GM23338 (cell line): ENCODE data around the gene TM7SF2. TPM values are rescaled to one million over a fixed set of nuclear protein-coding genes. Genes with fewer than 3 reads are reported as not detected.

Experiments
- ATAC-seq: fragments of 200-7000 bp; cut with Tn5 transposase; 3 replicates; pipeline ENCODE4 v1.9.1; 2020
- DNase-seq: peaks from one replicate; pipeline ENCODE4 v3.0.0-alpha.2; 2015; ENCODE audit warnings: low spot score
- H2AFZ ChIP-seq: fragments of 200-600 bp; sonication (generic); 2 replicates; pipeline ENCODE4 v1.8.0; 2016; ENCODE audit warnings: antibody characterized with exemption, mild to moderate bottlenecking, moderate library complexity
- H3F3A ChIP-seq: fragments of 200-600 bp; sonication (generic); replicated peaks from 2 replicates; pipeline ENCODE4 v1.8.0; 2017; ENCODE audit warnings: antibody characterized with exemption, mixed run types, low read depth
- H3K27ac ChIP-seq: fragments of 200-600 bp; sonication (generic); 2 replicates; pipeline ENCODE4 v1.6.1; 2016; ENCODE audit warnings: low read depth
- H3K27me3 ChIP-seq: fragments of 200-600 bp; sonication (generic); 2 replicates; pipeline ENCODE4 v1.8.0; 2016; ENCODE audit warnings: mild to moderate bottlenecking, mixed run types, moderate library complexity; ENCODE audit not compliant: insufficient read depth
- H3K36me3 ChIP-seq: fragments of 200-600 bp; sonication (generic); 2 replicates; pipeline ENCODE4 v1.8.0; 2016; ENCODE audit warnings: mild to moderate bottlenecking; ENCODE audit not compliant: insufficient read depth
- H3K4me1 ChIP-seq: fragments of 200-600 bp; sonication (generic); 2 replicates; pipeline ENCODE4 v1.8.0; 2016; ENCODE audit warnings: mild to moderate bottlenecking, moderate library complexity; ENCODE audit not compliant: insufficient read depth
- H3K4me2 ChIP-seq: fragments of 200-600 bp; sonication (generic); 2 replicates; pipeline ENCODE4 v1.7.1; 2017; ENCODE audit warnings: mixed run types
- H3K4me3 ChIP-seq: fragments of 200-600 bp; sonication (generic); 2 replicates; pipeline ENCODE4 v1.6.1; 2016; ENCODE audit warnings: mixed run types
- H3K79me2 ChIP-seq: fragments of 200-600 bp; sonication (generic); replicated peaks from 2 replicates; pipeline ENCODE4 v1.8.0; 2017; ENCODE audit warnings: mild to moderate bottlenecking; ENCODE audit not compliant: insufficient read depth
- H3K9me2 ChIP-seq: fragments of 200-600 bp; sonication (generic); 2 replicates; pipeline ENCODE4 v1.8.0; 2017; ENCODE audit not compliant: insufficient read depth
- H4K20me1 ChIP-seq: fragments of 200-600 bp; sonication (generic); replicated peaks from 2 replicates; pipeline ENCODE4 v1.8.0; 2017; ENCODE audit warnings: mild to moderate bottlenecking; ENCODE audit not compliant: insufficient read depth
- H3K27ac Mint-ChIP-seq: 2 replicates; pipeline ENCODE4 v1.8.0; 2020; ENCODE audit warnings: inconsistent platforms, mild to moderate bottlenecking, moderate library complexity, mixed read lengths
- H3K27me3 Mint-ChIP-seq: 3 replicates; pipeline ENCODE4 v1.8.0; 2022; ENCODE audit warnings: low read depth, mild to moderate bottlenecking, moderate library complexity, mixed read lengths, inconsistent platforms; ENCODE audit not compliant: insufficient read depth, poor library complexity
- H3K36me3 Mint-ChIP-seq: 3 replicates; pipeline ENCODE4 v1.8.0; 2021; ENCODE audit warnings: low read depth, mild to moderate bottlenecking, inconsistent platforms, moderate library complexity, mixed read lengths
- H3K4me1 Mint-ChIP-seq: 3 replicates; pipeline ENCODE4 v1.8.0; 2020; ENCODE audit warnings: mild to moderate bottlenecking, inconsistent platforms, mixed read lengths
- H3K4me3 Mint-ChIP-seq: 3 replicates; pipeline ENCODE4 v1.8.0; 2021; ENCODE audit warnings: moderate library complexity, mild to moderate bottlenecking, inconsistent platforms, mixed read lengths
- H3K9me3 Mint-ChIP-seq: 3 replicates; pipeline ENCODE4 v1.8.0; 2020; ENCODE audit warnings: moderate library complexity, mild to moderate bottlenecking, inconsistent platforms, mixed read lengths
- ETS1 ChIP-seq: IDR thresholded peaks from 2 replicates; pipeline ENCODE4 v1.6.1; 2016; ENCODE audit warnings: antibody characterized with exemption
- EZH2phosphoT487 ChIP-seq: fragments of 200-600 bp; sonication (generic); IDR thresholded peaks from one replicate; pipeline ENCODE4 v1.8.1; 2018; ENCODE audit warnings: antibody characterized with exemption; ENCODE audit not compliant: unreplicated experiment
- JUNB ChIP-seq: IDR thresholded peaks from one replicate; pipeline ENCODE4 v1.6.1; 2016; ENCODE audit warnings: antibody characterized with exemption; ENCODE audit not compliant: unreplicated experiment
- POLR2AphosphoS5 ChIP-seq: IDR thresholded peaks from 2 replicates; pipeline ENCODE4 v1.6.1; 2016; ENCODE audit warnings: antibody characterized with exemption, low read depth
- REST ChIP-seq: IDR thresholded peaks from one replicate; pipeline ENCODE4 v1.6.1; 2018; ENCODE audit warnings: antibody characterized with exemption; ENCODE audit not compliant: unreplicated experiment
- ZNF114 ChIP-seq: fragments of 250-450 bp; sonication (Bioruptor Pico); IDR thresholded peaks from 2 replicates; pipeline ENCODE4 v1.5.0; 2020; ENCODE audit warnings: mild to moderate bottlenecking, moderate library complexity
- ZNF331 ChIP-seq: fragments of 250-450 bp; sonication (Bioruptor Pico); IDR thresholded peaks from 2 replicates; pipeline ENCODE4 v1.5.0; 2020; ENCODE audit warnings: low read depth, mild to moderate bottlenecking, moderate library complexity
- ZNF462 ChIP-seq: fragments of 250-450 bp; sonication (Bioruptor Pico); IDR thresholded peaks from 2 replicates; pipeline ENCODE4 v1.5.0; 2020; ENCODE audit warnings: mild to moderate bottlenecking, moderate library complexity
- polyA plus RNA-seq: library from polyadenylated mRNA; unstranded; fragments of >200 nt; fragmentation: Nextera tagmentation; extraction: Ambion mirVana; gene quantifications from 2 replicates; pipeline ENCODE4 v1.2.1, GENCODE V29; 2016
- total RNA-seq: library from RNA; depleted of rRNA; stranded (reverse); fragments of >200 nt; shearing (Covaris generic); gene quantifications from 2 replicates; pipeline ENCODE4 v1.2.3, GENCODE V29; 2014

The TM7SF2 gene
- total and polyA plus RNA-seq, 2 experiments from 2014 or later, result 43.5 to 82.3 TPM

GRCh38 chr11:65113839-65114238 lies 2.2 kb downstream of the TM7SF2 start:
- DNase-seq, result no peak
- Histone ChIP-seq H3K4me3 (peak overlapping the region; percentile 99; the same call in 1 of the 2 replicates), H3K27ac (no peak overlapping the region), H3K36me3 (no peaks in the 10 kb centered on the region), H3K4me1 (peaks cover 13% of the 10 kb centered on the region), H4K20me1 (peaks cover 5% of the 10 kb centered on the region; the same call in 1 of the 2 replicates), H3K4me2 (peak overlapping the region; percentile 99; the same call in 1 of the 2 replicates), H3K79me2 (peaks cover 8% of the 10 kb centered on the region; the same call in 1 of the 2 replicates), H3K9me2 (no peaks in the 10 kb centered on the region), H2AFZ (no peak overlapping the region), H3K27me3 (no peaks in the 10 kb centered on the region), H3F3A (peaks cover 23% of the 10 kb centered on the region)
- Mint-ChIP-seq H3K27ac (no peak overlapping the region), H3K4me1 (peaks cover 33% of the 10 kb centered on the region), H3K36me3 (peaks cover 35% of the 10 kb centered on the region), H3K27me3 (peaks cover 52% of the 10 kb centered on the region), H3K4me3 (peak overlapping the region; percentile 96), H3K9me3 (peaks cover 2% of the 10 kb centered on the region; the same call in 2 of the 3 replicates)
- no peak for ATAC-seq
- TF ChIP-seq ETS1 (no peak), ZNF114 (CRISPR knock-in tag) (no peak), JUNB (no peak), ZNF331 (CRISPR knock-in tag) (no peak), POLR2AphosphoS5 (no peak), EZH2phosphoT487 (no peak)

GRCh38 chr11:65114538-65115171 lies 3.0 kb downstream of the TM7SF2 start:
- Histone ChIP-seq H3K79me2 (peaks cover 9% of the 10 kb centered on the region), H3K4me3 (no peak overlapping the region), H3K27ac (no peak overlapping the region), H3K27me3 (no peaks in the 10 kb centered on the region), H3F3A (peaks cover 31% of the 10 kb centered on the region), H3K36me3 (peaks cover 4% of the 10 kb centered on the region; the same call in 1 of the 2 replicates), H3K9me2 (no peaks in the 10 kb centered on the region), H4K20me1 (peaks cover 5% of the 10 kb centered on the region; the same call in 1 of the 2 replicates), H3K4me2 (no peak overlapping the region), H3K4me1 (peaks cover 13% of the 10 kb centered on the region), H2AFZ (no peak overlapping the region)
- H3K4me1 Mint-ChIP-seq, result peaks cover 33% of the 10 kb centered on the region
- peaks cover 43% of the 10 kb centered on the region for H3K36me3 Mint-ChIP-seq
- peaks cover 2% of the 10 kb centered on the region; the same call in 2 of the 3 replicates for H3K9me3 Mint-ChIP-seq
- 0 out of 3 replicates have a peak overlapping the region, but pooled peaks have one; percentile 96 for H3K4me3 Mint-ChIP-seq
- DNase-seq (no peak), ATAC-seq (no peak)
- peaks cover 52% of the 10 kb centered on the region for H3K27me3 Mint-ChIP-seq
- H3K27ac Mint-ChIP-seq, result no peak overlapping the region
- TF ChIP-seq ZNF462 (no peak), EZH2phosphoT487 (no peak), REST (no peak), JUNB (no peak), ETS1 (no peak), POLR2AphosphoS5 (no peak), ZNF331 (CRISPR knock-in tag) (no peak)
